Kidney tubule cell (primary cell): ENCODE measurements around the gene SLC35F3.
A peak's percentile ranks its signal among the peaks of the same experiment; 100 is the strongest.

Experiments used
- DNase-seq: peaks from one replicate; pipeline ENCODE4 v3.0.0-alpha.2; 2018; ENCODE audit warnings: low spot score

The SLC35F3 gene

GRCh38 chr1:233972951-233973635, 68.6 kb downstream of the SLC35F3 start:
- peak; percentile 42 for DNase-seq

- DNase-seq = no peak
Measured at GRCh38 chr1:233975486-233975885, 71.0 kb downstream of the SLC35F3 start.

- no peak for DNase-seq
Measured at GRCh38 chr1:233981042-233981675, 76.7 kb downstream of the SLC35F3 start.

- no peak for DNase-seq
Measured at GRCh38 chr1:233982827-233983518, 78.5 kb downstream of the SLC35F3 start.

GRCh38 chr1:233983811-233984210, 79.3 kb downstream of the SLC35F3 start:
- DNase-seq = no peak

GRCh38 chr1:233988963-233989696, 84.7 kb downstream of the SLC35F3 start:
- no peak for DNase-seq

- DNase-seq = no peak
Measured at GRCh38 chr1:233990486-233990885, 86.0 kb downstream of the SLC35F3 start.

GRCh38 chr1:233993651-233994050, 89.2 kb downstream of the SLC35F3 start:
- DNase-seq = peak; percentile 99

GRCh38 chr1:233994112-233994511, 89.6 kb downstream of the SLC35F3 start:
- no peak for DNase-seq

GRCh38 chr1:233998456-233998855, 94.0 kb downstream of the SLC35F3 start:
- DNase-seq = no peak

- no peak for DNase-seq
Measured at GRCh38 chr1:233998891-233999290, 94.4 kb downstream of the SLC35F3 start.

- no peak for DNase-seq
Measured at GRCh38 chr1:234000557-234001041, 96.1 kb downstream of the SLC35F3 start.

GRCh38 chr1:234001817-234002216, 97.3 kb downstream of the SLC35F3 start:
- peak; percentile 42 for DNase-seq

- DNase-seq = peak; percentile 5
Measured at GRCh38 chr1:234004591-234004990, 100.1 kb downstream of the SLC35F3 start.

- no peak for DNase-seq
Measured at GRCh38 chr1:234007684-234008083, 103.2 kb downstream of the SLC35F3 start.

- DNase-seq = no peak
Measured at GRCh38 chr1:234008591-234008990, 104.1 kb downstream of the SLC35F3 start.

GRCh38 chr1:234009668-234010067, 105.2 kb downstream of the SLC35F3 start:
- DNase-seq = no peak

GRCh38 chr1:234014208-234014607, 109.7 kb downstream of the SLC35F3 start:
- no peak for DNase-seq

- no peak for DNase-seq
Measured at GRCh38 chr1:234018816-234019215, 114.3 kb downstream of the SLC35F3 start.

GRCh38 chr1:234019387-234019786, 114.9 kb downstream of the SLC35F3 start:
- no peak for DNase-seq

- DNase-seq = no peak
Measured at GRCh38 chr1:234022302-234022701, 117.8 kb downstream of the SLC35F3 start.

GRCh38 chr1:234039603-234040002, 135.1 kb downstream of the SLC35F3 start:
- no peak for DNase-seq
